ENCODE results near the gene NR1D1.

NR1D1 gene

GRCh38 chr17:40123811-40124114 is 23.4 kb upstream of the NR1D1 start:
- Histone ChIP-seq H3K9me3 (ENCODE audit: control insufficient read depth in 2 of 2, low read length in 2 of 2) (no peaks in the 10 kb centered on the region), H3K9ac (ENCODE audit: low read depth in 1 of 2, low read length in 2 of 2) (peak overlapping the region; percentile 74 to 94), H3K27me3 (ENCODE audit: control insufficient read depth in 2 of 2, insufficient read depth in 2 of 2, low read length in 2 of 2) (no peaks in the 10 kb centered on the region), H3K36me3 (ENCODE audit: control insufficient read depth in 2 of 2, insufficient read depth in 2 of 2, low read length in 2 of 2) (peaks cover 15 to 19% of the 10 kb centered on the region in 2 donors), H3K27ac (ENCODE audit: low read depth in 2 of 2, low read length in 2 of 2) (peak overlapping the region; percentile 92 to 94), H3K4me1 (ENCODE audit: control insufficient read depth in 2 of 2, insufficient read depth in 2 of 2, low read length in 2 of 2) (peaks cover 22 to 30% of the 10 kb centered on the region in 2 donors), H3K4me3 (ENCODE audit: low read length in 2 of 2) (peak overlapping the region; percentile 81 to 88)

GRCh38 chr17:40122999-40123810 is 22.8 kb upstream of the NR1D1 start:
- H3K9ac ChIP-seq (ENCODE audit: low read depth in 1 of 2, low read length in 2 of 2): peak overlapping the region; percentile 74 to 94
- H3K4me3 ChIP-seq (ENCODE audit: low read length in 2 of 2): peak overlapping the region; percentile 81 to 88
- H3K36me3 ChIP-seq (ENCODE audit: control insufficient read depth in 2 of 2, insufficient read depth in 2 of 2, low read length in 2 of 2): peaks cover 15 to 18% of the 10 kb centered on the region in 2 donors
- H3K27me3 ChIP-seq (ENCODE audit: control insufficient read depth in 2 of 2, insufficient read depth in 2 of 2, low read length in 2 of 2): no peaks in the 10 kb centered on the region
- no peaks in the 10 kb centered on the region for H3K9me3 ChIP-seq (ENCODE audit: control insufficient read depth in 2 of 2, low read length in 2 of 2)
- peaks cover 22 to 32% of the 10 kb centered on the region in 2 donors for H3K4me1 ChIP-seq (ENCODE audit: control insufficient read depth in 2 of 2, insufficient read depth in 2 of 2, low read length in 2 of 2)
- H3K27ac ChIP-seq (ENCODE audit: low read depth in 2 of 2, low read length in 2 of 2): peak overlapping the region; percentile 92 to 94

- Histone ChIP-seq H3K36me3 (ENCODE audit: control insufficient read depth in 2 of 2, insufficient read depth in 2 of 2, low read length in 2 of 2) (peaks cover 12 to 13% of the 10 kb centered on the region in 2 donors), H3K9me3 (ENCODE audit: control insufficient read depth in 2 of 2, low read length in 2 of 2) (no peaks in the 10 kb centered on the region), H3K9ac (ENCODE audit: low read depth in 1 of 2, low read length in 2 of 2) (peak overlapping the region; percentile 74 to 94), H3K4me3 (ENCODE audit: low read length in 2 of 2) (peak overlapping the region; percentile 81 to 88), H3K27me3 (ENCODE audit: control insufficient read depth in 2 of 2, insufficient read depth in 2 of 2, low read length in 2 of 2) (no peaks in the 10 kb centered on the region), H3K4me1 (ENCODE audit: control insufficient read depth in 2 of 2, insufficient read depth in 2 of 2, low read length in 2 of 2) (peaks cover 22 to 33% of the 10 kb centered on the region in 2 donors), H3K27ac (ENCODE audit: low read depth in 2 of 2, low read length in 2 of 2) (peak overlapping the region; percentile 92 to 94)
Observed at GRCh38 chr17:40122136-40122998, 22.0 kb upstream of the NR1D1 start.

GRCh38 chr17:40121181-40122135 is 21.1 kb upstream of the NR1D1 start, which contains the start of gene MSL1:
MSL1 (plus strand) TSS chr17:40121971; CDS start chr17:40122613, 642 bp downstream.
- Histone ChIP-seq H3K27me3 (ENCODE audit: control insufficient read depth in 2 of 2, insufficient read depth in 2 of 2, low read length in 2 of 2) (no peaks in the 10 kb centered on the region), H3K36me3 (ENCODE audit: control insufficient read depth in 2 of 2, insufficient read depth in 2 of 2, low read length in 2 of 2) (peaks cover 5 to 6% of the 10 kb centered on the region in 2 donors), H3K4me1 (ENCODE audit: control insufficient read depth in 2 of 2, insufficient read depth in 2 of 2, low read length in 2 of 2) (peaks cover 22 to 33% of the 10 kb centered on the region in 2 donors), H3K27ac (ENCODE audit: low read depth in 2 of 2, low read length in 2 of 2) (peak within 1 kb of the TSS; percentile 92 to 94), H3K4me3 (ENCODE audit: low read length in 2 of 2) (peak within 1 kb of the TSS; percentile 86 to 88), H3K9ac (ENCODE audit: low read depth in 1 of 2, low read length in 2 of 2) (peak within 1 kb of the TSS; percentile 93 to 94), H3K9me3 (ENCODE audit: control insufficient read depth in 2 of 2, low read length in 2 of 2) (no peaks in the 10 kb centered on the region)

- H3K9ac ChIP-seq (ENCODE audit: low read depth in 1 of 2, low read length in 2 of 2): no peak overlapping the region
- no peak overlapping the region for H3K4me3 ChIP-seq (ENCODE audit: low read length in 2 of 2)
- no peaks in the 10 kb centered on the region for H3K27me3 ChIP-seq (ENCODE audit: control insufficient read depth in 2 of 2, insufficient read depth in 2 of 2, low read length in 2 of 2)
- H3K9me3 ChIP-seq (ENCODE audit: control insufficient read depth in 2 of 2, low read length in 2 of 2): no peaks in the 10 kb centered on the region
- H3K4me1 ChIP-seq (ENCODE audit: control insufficient read depth in 2 of 2, insufficient read depth in 2 of 2, low read length in 2 of 2): peaks cover 39 to 46% of the 10 kb centered on the region in 2 donors
- H3K27ac ChIP-seq (ENCODE audit: low read depth in 2 of 2, low read length in 2 of 2): peak overlapping the region in 1 of 2 donors; percentile 0
- no peaks in the 10 kb centered on the region for H3K36me3 ChIP-seq (ENCODE audit: control insufficient read depth in 2 of 2, insufficient read depth in 2 of 2, low read length in 2 of 2)
Observed at GRCh38 chr17:40115101-40115436, 14.7 kb upstream of the NR1D1 start.

GRCh38 chr17:40113907-40114245 is 13.5 kb upstream of the NR1D1 start:
- Histone ChIP-seq H3K4me1 (ENCODE audit: control insufficient read depth in 2 of 2, insufficient read depth in 2 of 2, low read length in 2 of 2) (peaks cover 46 to 56% of the 10 kb centered on the region in 2 donors), H3K27me3 (ENCODE audit: control insufficient read depth in 2 of 2, insufficient read depth in 2 of 2, low read length in 2 of 2) (no peaks in the 10 kb centered on the region), H3K9ac (ENCODE audit: low read depth in 1 of 2, low read length in 2 of 2) (peak overlapping the region; percentile 2 to 72), H3K4me3 (ENCODE audit: low read length in 2 of 2) (peak overlapping the region; percentile 46 to 80), H3K36me3 (ENCODE audit: control insufficient read depth in 2 of 2, insufficient read depth in 2 of 2, low read length in 2 of 2) (no peaks in the 10 kb centered on the region), H3K9me3 (ENCODE audit: control insufficient read depth in 2 of 2, low read length in 2 of 2) (no peaks in the 10 kb centered on the region), H3K27ac (ENCODE audit: low read depth in 2 of 2, low read length in 2 of 2) (peak overlapping the region; percentile 89 to 92)

- Histone ChIP-seq H3K4me1 (ENCODE audit: control insufficient read depth in 2 of 2, insufficient read depth in 2 of 2, low read length in 2 of 2) (peaks cover 49 to 60% of the 10 kb centered on the region in 2 donors), H3K27me3 (ENCODE audit: control insufficient read depth in 2 of 2, insufficient read depth in 2 of 2, low read length in 2 of 2) (no peaks in the 10 kb centered on the region), H3K4me3 (ENCODE audit: low read length in 2 of 2) (peak overlapping the region; percentile 46 to 80), H3K27ac (ENCODE audit: low read depth in 2 of 2, low read length in 2 of 2) (peak overlapping the region; percentile 89 to 92), H3K36me3 (ENCODE audit: control insufficient read depth in 2 of 2, insufficient read depth in 2 of 2, low read length in 2 of 2) (no peaks in the 10 kb centered on the region), H3K9ac (ENCODE audit: low read depth in 1 of 2, low read length in 2 of 2) (peak overlapping the region; percentile 66 to 72), H3K9me3 (ENCODE audit: control insufficient read depth in 2 of 2, low read length in 2 of 2) (no peaks in the 10 kb centered on the region)
Observed at GRCh38 chr17:40113110-40113906, 12.9 kb upstream of the NR1D1 start.

- Histone ChIP-seq H3K4me1 (ENCODE audit: control insufficient read depth in 2 of 2, insufficient read depth in 2 of 2, low read length in 2 of 2) (peaks cover 54 to 62% of the 10 kb centered on the region in 2 donors), H3K4me3 (ENCODE audit: low read length in 2 of 2) (peak overlapping the region in 1 of 2 donors; percentile 17), H3K27me3 (ENCODE audit: control insufficient read depth in 2 of 2, insufficient read depth in 2 of 2, low read length in 2 of 2) (no peaks in the 10 kb centered on the region), H3K9ac (ENCODE audit: low read depth in 1 of 2, low read length in 2 of 2) (peak overlapping the region; percentile 35 to 72), H3K27ac (ENCODE audit: low read depth in 2 of 2, low read length in 2 of 2) (peak overlapping the region; percentile 89 to 92), H3K36me3 (ENCODE audit: control insufficient read depth in 2 of 2, insufficient read depth in 2 of 2, low read length in 2 of 2) (no peaks in the 10 kb centered on the region), H3K9me3 (ENCODE audit: control insufficient read depth in 2 of 2, low read length in 2 of 2) (no peaks in the 10 kb centered on the region)
Observed at GRCh38 chr17:40112718-40113109, 12.3 kb upstream of the NR1D1 start.

- H3K9me3 ChIP-seq (ENCODE audit: control insufficient read depth in 2 of 2, low read length in 2 of 2): no peaks in the 10 kb centered on the region
- H3K4me3 ChIP-seq (ENCODE audit: low read length in 2 of 2): peak overlapping the region in 1 of 2 donors; percentile 58
- H3K9ac ChIP-seq (ENCODE audit: low read depth in 1 of 2, low read length in 2 of 2): peak overlapping the region; percentile 61 to 72
Observed at GRCh38 chr17:40112191-40112711, 11.9 kb upstream of the NR1D1 start.

More at GRCh38 chr17:40112191-40112711, 11.9 kb upstream of the NR1D1 start:
- H3K36me3 ChIP-seq (ENCODE audit: control insufficient read depth in 2 of 2, insufficient read depth in 2 of 2, low read length in 2 of 2): no peaks in the 10 kb centered on the region
- peak overlapping the region; percentile 89 to 92 for H3K27ac ChIP-seq (ENCODE audit: low read depth in 2 of 2, low read length in 2 of 2)
- H3K27me3 ChIP-seq (ENCODE audit: control insufficient read depth in 2 of 2, insufficient read depth in 2 of 2, low read length in 2 of 2): no peaks in the 10 kb centered on the region
- peaks cover 58 to 67% of the 10 kb centered on the region in 2 donors for H3K4me1 ChIP-seq (ENCODE audit: control insufficient read depth in 2 of 2, insufficient read depth in 2 of 2, low read length in 2 of 2)
